ENCODE data around the gene BGN. TPM values are rescaled to one million over a fixed set of nuclear protein-coding genes. Genes with fewer than 3 reads are reported as not detected.

The BGN gene
- total RNA-seq, 1 experiment from 2014 or later: 1.2 TPM

DNA sequence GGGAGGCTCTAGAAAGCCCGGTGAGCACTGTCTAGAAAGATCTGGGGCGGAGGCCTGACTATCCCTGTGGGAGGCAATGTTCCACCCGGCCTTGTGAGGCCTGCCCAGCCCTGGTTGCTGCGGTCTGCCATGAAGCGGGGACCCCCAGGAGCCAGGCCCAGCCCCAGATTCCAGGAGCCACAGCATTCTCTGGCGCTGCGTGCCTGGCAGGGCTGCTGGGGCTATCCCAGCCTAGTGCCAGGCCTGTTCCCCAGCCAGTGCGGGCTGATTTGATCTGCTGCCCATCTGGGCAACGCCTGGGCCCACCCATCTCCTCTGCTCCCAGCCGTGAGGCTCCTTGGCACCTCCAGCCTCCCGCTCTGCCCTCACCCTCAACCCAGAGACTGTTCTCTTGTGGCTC lies 42.3 kb downstream of the BGN start:
- H2BK5ac ChIP-seq (ENCODE audit: insufficient read length, low read length): no peak overlapping the region
- Mint-ChIP-seq H3K9me3 (peaks cover 50 to 78% of the 10 kb centered on the region in 2 experiments), H3K36me3 (ENCODE audit: insufficient read depth in 1 of 3, low read depth in 3 of 3) (peaks cover 0 to 3% (median 0%) of the 10 kb centered on the region in 3 experiments; a peak in 2 of 7 replicates), H3K27me3 (ENCODE audit: low read depth) (peaks cover 16% of the 10 kb centered on the region), H3K4me1 (no peaks in the 10 kb centered on the region), H3K27ac (no peak overlapping the region), H3K4me3 (no peak overlapping the region; a peak in 1 of 5 replicates)
- no CpG with 5 or more reads among the region's 11 CpGs for WGBS (ENCODE audit: extremely low coverage, insufficient read length, low lambda C conversion rate)
- no peak overlapping the region for H3K56ac ChIP-seq (ENCODE audit: insufficient read length, low read depth, low read length)
- H4K5ac ChIP-seq (ENCODE audit: insufficient read length, low read depth, low read length): no peak overlapping the region
- H4K91ac ChIP-seq (ENCODE audit: insufficient read length, low read depth, low read length): no peak overlapping the region
- no peak overlapping the region for H2AFZ ChIP-seq (ENCODE audit: low read length)
- H3K23me2 ChIP-seq (ENCODE audit: insufficient read length, low read depth, low read length, poor library complexity, severe bottlenecking): peaks cover 3% of the 10 kb centered on the region
- H3K27ac ChIP-seq (ENCODE audit: insufficient read length, low read depth, low read length): no peak overlapping the region
- no peak overlapping the region for H4K8ac ChIP-seq (replicated peaks; ENCODE audit: insufficient read length, low read depth, low read length)
- no peak overlapping the region for H3K4me2 ChIP-seq (ENCODE audit: insufficient read depth, insufficient read length, low read length)
- H3K27me3 ChIP-seq (ENCODE audit: insufficient read depth, low read length): no peaks in the 10 kb centered on the region
- no peak overlapping the region for H3K23ac ChIP-seq (ENCODE audit: insufficient read length, low read depth, low read length)
- no peaks in the 10 kb centered on the region for H3K4me1 ChIP-seq (ENCODE audit: insufficient read depth, low read length)
- TF ChIP-seq, protein P1, sequence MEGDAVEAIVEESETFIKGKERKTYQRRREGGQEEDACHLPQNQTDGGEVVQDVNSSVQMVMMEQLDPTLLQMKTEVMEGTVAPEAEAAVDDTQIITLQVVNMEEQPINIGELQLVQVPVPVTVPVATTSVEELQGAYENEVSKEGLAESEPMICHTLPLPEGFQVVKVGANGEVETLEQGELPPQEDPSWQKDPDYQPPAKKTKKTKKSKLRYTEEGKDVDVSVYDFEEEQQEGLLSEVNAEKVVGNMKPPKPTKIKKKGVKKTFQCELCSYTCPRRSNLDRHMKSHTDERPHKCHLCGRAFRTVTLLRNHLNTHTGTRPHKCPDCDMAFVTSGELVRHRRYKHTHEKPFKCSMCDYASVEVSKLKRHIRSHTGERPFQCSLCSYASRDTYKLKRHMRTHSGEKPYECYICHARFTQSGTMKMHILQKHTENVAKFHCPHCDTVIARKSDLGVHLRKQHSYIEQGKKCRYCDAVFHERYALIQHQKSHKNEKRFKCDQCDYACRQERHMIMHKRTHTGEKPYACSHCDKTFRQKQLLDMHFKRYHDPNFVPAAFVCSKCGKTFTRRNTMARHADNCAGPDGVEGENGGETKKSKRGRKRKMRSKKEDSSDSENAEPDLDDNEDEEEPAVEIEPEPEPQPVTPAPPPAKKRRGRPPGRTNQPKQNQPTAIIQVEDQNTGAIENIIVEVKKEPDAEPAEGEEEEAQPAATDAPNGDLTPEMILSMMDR (conservative IDR thresholded peaks at IDR 0.05): no peak
- no peaks in the 10 kb centered on the region for H3K79me1 ChIP-seq (ENCODE audit: insufficient read depth, low read depth, low read length, poor library complexity, severe bottlenecking)
- no peak overlapping the region for H3K14ac ChIP-seq (ENCODE audit: insufficient read depth, low read length)
- H3K18ac ChIP-seq (ENCODE audit: insufficient read length, low read depth, low read length): no peak overlapping the region
- H3T11ph ChIP-seq (ENCODE audit: low read length): no peak overlapping the region
- no peak for DNase-seq
- peaks cover 9% of the 10 kb centered on the region for H3K9me3 ChIP-seq (ENCODE audit: control insufficient read depth, low read depth, low read length)
- no peaks in the 10 kb centered on the region for H3K79me2 ChIP-seq (ENCODE audit: insufficient read depth, low read length)
- H2BK20ac ChIP-seq (ENCODE audit: low read depth, low read length, poor library complexity, severe bottlenecking): no peak overlapping the region
- no peak overlapping the region for H2BK12ac ChIP-seq (ENCODE audit: insufficient read length, low read depth, low read length)
- H2AK5ac ChIP-seq (ENCODE audit: insufficient read length, low read length): no peak overlapping the region
- no peak overlapping the region for H2BK15ac ChIP-seq (ENCODE audit: low read depth, low read length)
- no peaks in the 10 kb centered on the region for H4K20me1 ChIP-seq (ENCODE audit: control insufficient read depth, insufficient read depth, insufficient read length)
- no peak overlapping the region for H2BK120ac ChIP-seq (ENCODE audit: low read depth, low read length, poor library complexity, severe bottlenecking)
- no peak overlapping the region for H3K4ac ChIP-seq (ENCODE audit: low read depth, low read length)
- H3K9ac ChIP-seq (ENCODE audit: extremely low read depth, insufficient read length, low read length): no peak overlapping the region
